ENCODE measurements around the gene MRI1. TPM values are rescaled to one million over a fixed set of nuclear protein-coding genes. Genes with fewer than 3 reads are reported as not detected.

Gene MRI1
- total RNA-seq, 1 experiment from 2014 or later: 33.8 TPM

GRCh38 chr19:13823256-13823655 lies 58.9 kb downstream of the MRI1 start:
- H3K4me1 ChIP-seq (replicated peaks; ENCODE audit: insufficient read depth): no peaks in the 10 kb centered on the region
- no peak overlapping the region for H3K4me2 ChIP-seq
- no peak overlapping the region for H3K27ac ChIP-seq
- H3K4me3 ChIP-seq: no peak overlapping the region
- no peaks in the 10 kb centered on the region; the same call in 1 of the 2 replicates for H3K36me3 ChIP-seq (ENCODE audit: low read depth)
- no peaks in the 10 kb centered on the region for H3K9me3 ChIP-seq (ENCODE audit: insufficient read depth, low read depth)
- 0 out of 2 replicates have a peak, but pooled peaks cover 6% of the 10 kb centered on the region for H4K20me1 ChIP-seq (ENCODE audit: insufficient read depth)
- intact Hi-C loops (cut with micrococcal nuclease; ENCODE audit: unreplicated experiment): no loop called here
- no TSS peak for BruUV-seq (replicated peaks)
- H3K27me3 ChIP-seq (ENCODE audit: insufficient read depth, low read depth): no peaks in the 10 kb centered on the region
- DNase-seq: no peak
- no peak for TF ChIP-seq EZH2 (IDR thresholded peaks at IDR 0.05; ENCODE audit: low read depth)
- ChIA-PET CTCF (interaction anchor here (0.6 kb wide), 2 partner anchors 528 to 1066 kb away, joined by 6 to 9 read pairs; no protein-coding TSS in a partner anchor), POLR2A (ENCODE audit: unreplicated experiment) (no interaction called here)
- H3K9me2 ChIP-seq (ENCODE audit: insufficient read depth): no peaks in the 10 kb centered on the region
- H3K79me2 ChIP-seq (ENCODE audit: low read depth): no peaks in the 10 kb centered on the region
- H2AFZ ChIP-seq: no peak overlapping the region
- H3F3A ChIP-seq (ENCODE audit: insufficient read depth, low read depth): peaks cover 54% of the 10 kb centered on the region

Other genes starting within 250 kb of the MRI1 start
- 99.4 and 121 TPM in 2 replicates for gene C19orf53, start 9.9 kb downstream of the MRI1 start, total RNA-seq (2021)
- gene ZSWIM4, start 30.9 kb downstream of the MRI1 start, total RNA-seq (2021): 15.2 and 15.8 TPM in 2 replicates
- 1.7 and 2.1 TPM in 2 replicates for gene NANOS3, start 112.6 kb downstream of the MRI1 start, total RNA-seq (2021)
- 13.7 and 13.9 TPM in 2 replicates for gene BRME1, start 141.6 kb downstream of the MRI1 start, total RNA-seq (2021)
- 55.1 and 55.8 TPM in 2 replicates for gene CC2D1A, start 141.7 kb downstream of the MRI1 start, total RNA-seq (2021)
- 3.2 and 6.4 TPM in 2 replicates for gene PODNL1, start 173.9 kb downstream of the MRI1 start, total RNA-seq (2021)
- 31.7 and 35.3 TPM in 2 replicates for gene DCAF15, start 188.0 kb downstream of the MRI1 start, total RNA-seq (2021)
- gene RFX1, start 241.8 kb downstream of the MRI1 start, total RNA-seq (2021): 20.6 and 25.5 TPM in 2 replicates